ENCODE results near the gene ARHGAP1.

- no peak for TF ChIP-seq CTCF (IDR thresholded peaks at IDR 0.05)
- no peak for TF ChIP-seq POLR2A (IDR thresholded peaks at IDR 0.05)
Observed at GRCh38 chr11:46686886-46687795, 13.3 kb downstream of the ARHGAP1 start.

Data from adrenal gland (tissue), 5 donors.